ENCODE results near the gene TSPAN3. TPM values are rescaled to one million over a fixed set of nuclear protein-coding genes. Genes with fewer than 3 reads are reported as not detected.
A peak's percentile ranks its signal among the peaks of the same experiment; 100 is the strongest.

TSPAN3 gene
- total RNA-seq, 2 experiments from 2014 or later = 14.7 to 15.5 TPM

DNA sequence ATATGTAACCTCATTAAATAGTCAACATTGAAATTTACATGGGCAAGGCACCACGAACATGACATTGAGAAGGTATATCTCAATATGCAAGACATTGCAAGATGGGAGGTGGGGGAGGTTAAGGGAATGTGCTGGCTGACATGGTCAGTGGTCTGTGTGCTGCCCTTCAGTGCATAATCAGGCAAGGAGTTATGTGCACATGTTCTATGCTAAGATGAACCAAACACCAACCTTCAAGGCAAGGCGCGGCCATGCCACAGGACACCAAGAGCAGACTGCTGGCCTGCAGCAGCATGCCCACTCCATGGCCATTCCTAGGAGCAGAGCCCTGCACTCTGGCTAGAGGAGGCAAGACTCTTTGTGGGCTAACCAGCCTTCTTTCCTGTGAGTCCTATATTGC lies 40.9 kb upstream of the TSPAN3 start:
- Mint-ChIP-seq H3K4me1 (ENCODE audit: low read depth) (no peaks in the 10 kb centered on the region), H3K27me3 (no peaks in the 10 kb centered on the region), H3K27ac (no peak overlapping the region), H3K4me3 (no peak overlapping the region), H3K9me3 (no peaks in the 10 kb centered on the region), H3K36me3 (ENCODE audit: low read depth) (peaks cover 3% of the 10 kb centered on the region)
- ATAC-seq (ENCODE audit: poor library complexity) (no peak), DNase-seq (no peak)
- H3K9me3 ChIP-seq (ENCODE audit: control insufficient read depth in 1 of 2, insufficient read depth in 1 of 2, low read length in 2 of 2) = no peaks in the 10 kb centered on the region
- TF ChIP-seq, protein P1, sequence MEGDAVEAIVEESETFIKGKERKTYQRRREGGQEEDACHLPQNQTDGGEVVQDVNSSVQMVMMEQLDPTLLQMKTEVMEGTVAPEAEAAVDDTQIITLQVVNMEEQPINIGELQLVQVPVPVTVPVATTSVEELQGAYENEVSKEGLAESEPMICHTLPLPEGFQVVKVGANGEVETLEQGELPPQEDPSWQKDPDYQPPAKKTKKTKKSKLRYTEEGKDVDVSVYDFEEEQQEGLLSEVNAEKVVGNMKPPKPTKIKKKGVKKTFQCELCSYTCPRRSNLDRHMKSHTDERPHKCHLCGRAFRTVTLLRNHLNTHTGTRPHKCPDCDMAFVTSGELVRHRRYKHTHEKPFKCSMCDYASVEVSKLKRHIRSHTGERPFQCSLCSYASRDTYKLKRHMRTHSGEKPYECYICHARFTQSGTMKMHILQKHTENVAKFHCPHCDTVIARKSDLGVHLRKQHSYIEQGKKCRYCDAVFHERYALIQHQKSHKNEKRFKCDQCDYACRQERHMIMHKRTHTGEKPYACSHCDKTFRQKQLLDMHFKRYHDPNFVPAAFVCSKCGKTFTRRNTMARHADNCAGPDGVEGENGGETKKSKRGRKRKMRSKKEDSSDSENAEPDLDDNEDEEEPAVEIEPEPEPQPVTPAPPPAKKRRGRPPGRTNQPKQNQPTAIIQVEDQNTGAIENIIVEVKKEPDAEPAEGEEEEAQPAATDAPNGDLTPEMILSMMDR (IDR thresholded peaks at IDR 0.05) = no peak
- POLR2A ChIA-PET = no interaction called here
- H3K4me3 ChIP-seq (ENCODE audit: low read length) = no peak overlapping the region
- no peaks in the 10 kb centered on the region for H3K36me3 ChIP-seq (ENCODE audit: insufficient read depth, low read length)
- no peaks in the 10 kb centered on the region for H3K4me1 ChIP-seq (ENCODE audit: insufficient read depth, low read length)
- intact Hi-C loops (cut with DNase I, micrococcal nuclease) = loop anchor here in 1 of 2 experiments (10.0 kb wide), 1 partner anchor 137 kb away; no protein-coding TSS in a partner anchor
- no peak overlapping the region for H3K27ac ChIP-seq (ENCODE audit: low read depth in 1 of 2, low read length in 2 of 2)
- CTCF ChIA-PET = no interaction called here
- H3K27me3 ChIP-seq (ENCODE audit: control insufficient read depth in 1 of 2, insufficient read depth in 2 of 2, low read length in 2 of 2) = no peaks in the 10 kb centered on the region

DNA sequence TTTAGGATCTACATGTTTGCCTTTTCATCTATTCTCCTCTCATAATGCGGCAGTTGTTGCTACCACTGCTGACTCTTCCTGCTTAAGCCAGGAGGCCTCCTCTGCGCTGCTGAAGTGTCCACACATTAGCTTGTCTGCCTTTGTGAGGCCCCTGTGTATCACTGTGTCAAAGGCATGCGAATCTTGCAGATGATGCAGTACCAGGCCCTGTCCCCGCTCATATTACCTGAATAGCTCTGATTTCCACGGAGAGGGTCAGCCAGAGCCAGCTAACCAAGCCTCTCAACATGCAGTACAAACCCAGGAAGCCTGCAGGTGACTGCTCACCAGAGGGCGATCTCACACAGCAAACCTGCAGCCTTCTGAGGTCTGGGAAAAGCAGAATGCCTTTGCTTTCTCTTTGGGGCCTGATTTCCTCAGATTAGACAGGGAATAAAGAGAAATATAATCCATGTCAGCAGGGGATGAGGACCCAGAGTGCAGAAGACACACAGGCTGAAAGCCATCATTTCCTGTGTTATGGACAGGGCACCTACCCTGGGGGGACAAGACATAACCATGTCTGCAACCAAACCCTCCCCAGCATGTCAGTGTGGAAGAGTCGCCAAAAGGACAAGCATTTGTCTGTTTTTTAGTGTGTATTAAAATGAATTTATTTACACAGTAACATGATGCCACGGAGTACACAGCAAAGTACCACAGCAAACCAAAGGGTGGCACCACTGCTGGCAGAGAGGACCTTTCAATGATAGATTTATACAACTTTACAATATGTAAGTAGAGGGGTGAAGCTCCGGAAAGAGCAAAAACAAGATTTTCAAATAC lies 36.8 kb upstream of the TSPAN3 start:
- TF ChIP-seq, protein P1 (IDR thresholded peaks at IDR 0.05) = peak; percentile 24
- H3K9me3 ChIP-seq (ENCODE audit: control insufficient read depth in 1 of 2, insufficient read depth in 1 of 2, low read length in 2 of 2) = no peaks in the 10 kb centered on the region
- no peaks in the 10 kb centered on the region for H3K4me1 ChIP-seq (ENCODE audit: insufficient read depth, low read length)
- intact Hi-C loops (cut with DNase I, micrococcal nuclease) = loop anchor here in 1 of 2 experiments (1.0 kb wide), 1 partner anchor 390 kb away; no protein-coding TSS in a partner anchor
- Mint-ChIP-seq H3K36me3 (ENCODE audit: low read depth) (no peaks in the 10 kb centered on the region), H3K9me3 (no peaks in the 10 kb centered on the region), H3K4me1 (ENCODE audit: low read depth) (no peaks in the 10 kb centered on the region), H3K27me3 (no peaks in the 10 kb centered on the region), H3K4me3 (no peak overlapping the region), H3K27ac (no peak overlapping the region)
- H3K27me3 ChIP-seq (ENCODE audit: control insufficient read depth in 1 of 2, insufficient read depth in 2 of 2, low read length in 2 of 2) = no peaks in the 10 kb centered on the region
- H3K4me3 ChIP-seq (ENCODE audit: low read length) = no peak overlapping the region
- ATAC-seq (ENCODE audit: poor library complexity) = no peak
- no peaks in the 10 kb centered on the region for H3K36me3 ChIP-seq (ENCODE audit: insufficient read depth, low read length)
- DNase-seq = peak in 9 of 14 experiments; percentile 10 to 54 (median 37)
- ChIA-PET POLR2A (no interaction called here), CTCF (interaction anchor here (0.8 to 0.9 kb wide), 2 partner anchors 390 to 436 kb away, joined by 4 read pairs; no protein-coding TSS in a partner anchor)
- no peak overlapping the region for H3K27ac ChIP-seq (ENCODE audit: low read depth in 1 of 2, low read length in 2 of 2)

DNA sequence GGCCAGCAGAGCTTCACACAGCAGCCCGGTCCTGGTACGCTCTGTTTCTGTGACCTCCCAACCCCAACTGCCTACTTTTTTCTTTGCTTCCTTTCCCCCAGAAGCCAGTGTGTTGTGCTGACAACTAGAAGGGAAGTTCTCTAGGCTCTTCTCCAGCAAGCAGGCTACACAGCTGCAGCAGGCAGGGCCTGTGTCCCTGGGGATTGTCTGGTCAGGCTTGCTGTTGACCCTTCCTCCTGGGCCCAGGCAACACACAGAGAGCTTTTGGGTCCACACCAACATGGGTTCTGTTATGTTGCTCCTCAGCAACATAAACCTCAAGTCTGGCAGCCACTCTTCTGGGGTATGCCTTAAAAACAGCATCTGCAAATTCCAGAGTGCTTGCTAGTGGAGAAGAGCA lies 36.2 kb upstream of the TSPAN3 start:
- intact Hi-C loops (cut with DNase I, micrococcal nuclease) = loop anchor here in 1 of 2 experiments (1.0 kb wide), 1 partner anchor 390 kb away; no protein-coding TSS in a partner anchor
- no peaks in the 10 kb centered on the region for H3K36me3 Mint-ChIP-seq (ENCODE audit: low read depth)
- POLR2A ChIA-PET = no interaction called here

More for the DNA sequence above, 36.2 kb upstream of the TSPAN3 start:
- H3K9me3 ChIP-seq (ENCODE audit: control insufficient read depth in 1 of 2, insufficient read depth in 1 of 2, low read length in 2 of 2) = no peaks in the 10 kb centered on the region
- CTCF ChIA-PET = interaction anchor here (0.8 to 0.9 kb wide), 2 partner anchors 390 to 436 kb away, joined by 4 read pairs; no protein-coding TSS in a partner anchor
- H3K4me1 ChIP-seq (ENCODE audit: insufficient read depth, low read length) = no peaks in the 10 kb centered on the region
- DNase-seq (no peak), ATAC-seq (ENCODE audit: poor library complexity) (no peak)
- no peak overlapping the region for H3K4me3 ChIP-seq (ENCODE audit: low read length)
- H3K4me3 Mint-ChIP-seq = no peak overlapping the region
- H3K27me3 Mint-ChIP-seq = no peaks in the 10 kb centered on the region
- no peaks in the 10 kb centered on the region for H3K36me3 ChIP-seq (ENCODE audit: insufficient read depth, low read length)
- TF ChIP-seq, protein P1 (IDR thresholded peaks at IDR 0.05) = no peak
- H3K27me3 ChIP-seq (ENCODE audit: control insufficient read depth in 1 of 2, insufficient read depth in 2 of 2, low read length in 2 of 2) = no peaks in the 10 kb centered on the region
- no peaks in the 10 kb centered on the region for H3K4me1 Mint-ChIP-seq (ENCODE audit: low read depth)
- H3K27ac Mint-ChIP-seq = no peak overlapping the region
- no peak overlapping the region for H3K27ac ChIP-seq (ENCODE audit: low read depth in 1 of 2, low read length in 2 of 2)
- no peaks in the 10 kb centered on the region for H3K9me3 Mint-ChIP-seq
